ENCODE results near the gene KDM6A.
A peak's percentile ranks its signal among the peaks of the same experiment; 100 is the strongest.
"Not testable (repeated sequence)": the region's sequence is repeated elsewhere in the genome, so short reads cannot be mapped to it uniquely, and the experiment has no call there.

Gene KDM6A

DNA sequence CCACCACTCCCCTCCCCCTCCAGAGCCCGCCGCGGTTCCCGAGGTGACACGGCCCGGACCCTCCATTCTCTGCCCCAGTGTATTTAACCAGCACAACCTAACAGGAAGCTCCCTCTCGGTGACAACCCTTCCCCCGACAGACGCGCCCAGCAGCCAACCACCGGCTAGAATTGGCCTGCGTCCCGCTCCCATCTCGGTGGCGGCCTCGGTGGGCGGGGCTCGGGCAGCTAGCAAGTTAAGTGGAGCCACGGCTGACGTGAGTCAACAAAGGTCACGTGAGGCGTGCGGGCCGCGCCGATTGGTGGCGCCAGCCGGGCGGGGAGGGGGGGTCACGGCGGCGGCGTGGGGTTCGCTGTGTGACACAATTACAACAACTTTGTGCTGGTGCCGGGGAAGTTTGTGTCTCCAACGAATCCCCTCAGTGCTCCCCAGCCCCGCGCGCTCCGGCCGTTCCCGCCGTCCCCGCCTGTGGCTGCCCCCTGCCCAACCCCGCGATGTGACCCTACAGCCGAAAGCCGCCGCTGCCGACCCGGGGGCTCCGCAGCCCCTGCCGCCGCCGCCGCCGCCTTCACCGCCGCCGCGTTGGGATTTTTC is at the start of gene KDM6A:
Gene KDM6A, plus strand, starts transcription at position 368 of the 594 bp plus-strand sequence. CDS start 364 bp downstream, outside the sequence.
- DNase-seq (ENCODE audit: low spot score), result peak; percentile 95

DNA sequence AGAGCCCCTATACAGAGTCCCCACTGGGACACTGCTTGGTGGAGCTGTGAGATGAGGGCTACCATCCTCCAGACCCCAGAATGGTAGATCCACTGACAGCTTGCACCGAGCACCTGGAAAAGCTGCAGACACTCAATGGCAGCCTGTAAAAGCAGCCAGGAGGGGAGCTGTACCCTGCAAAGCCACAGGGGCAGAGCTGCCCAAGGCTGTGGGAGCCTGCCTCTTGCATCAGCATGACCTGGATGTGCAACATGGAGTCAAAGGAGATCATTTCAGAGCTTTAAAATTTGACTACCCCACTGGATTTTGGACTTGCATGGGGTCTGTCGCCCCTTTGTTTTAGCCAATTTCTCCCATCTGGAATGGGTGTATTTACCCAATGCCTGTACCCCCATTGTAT is 49.8 kb upstream of the KDM6A start:
- DNase-seq (ENCODE audit: low spot score), result not testable (repeated sequence)

DNA sequence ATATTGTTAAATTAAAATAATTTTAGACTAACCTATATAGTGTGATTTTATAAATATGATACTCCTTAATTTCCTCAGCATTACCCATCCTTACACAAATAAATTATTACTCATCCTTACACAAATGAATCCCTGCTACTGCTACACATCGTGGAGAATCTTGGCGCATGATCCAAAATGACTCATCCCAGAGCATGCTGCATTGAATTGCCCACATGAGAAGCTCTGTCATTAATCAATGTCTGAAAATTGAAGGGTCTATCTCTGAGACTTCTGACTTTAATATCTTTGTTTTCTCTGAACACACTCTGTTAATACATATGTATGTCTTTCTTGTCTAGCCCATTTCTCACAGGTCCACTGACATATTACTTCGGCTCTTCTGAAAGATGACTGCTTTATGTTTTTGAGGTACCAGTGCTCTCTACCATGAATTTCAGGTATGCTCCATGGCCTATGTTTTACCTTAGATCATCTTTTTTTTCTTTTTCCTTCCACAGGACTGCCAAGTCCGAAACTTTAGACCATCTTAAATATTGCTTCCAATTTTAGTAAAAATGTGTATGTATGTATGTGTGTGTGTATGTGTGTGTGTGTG is 44.9 kb upstream of the KDM6A start:
- peak; percentile 58 for DNase-seq (ENCODE audit: low spot score)

DNA sequence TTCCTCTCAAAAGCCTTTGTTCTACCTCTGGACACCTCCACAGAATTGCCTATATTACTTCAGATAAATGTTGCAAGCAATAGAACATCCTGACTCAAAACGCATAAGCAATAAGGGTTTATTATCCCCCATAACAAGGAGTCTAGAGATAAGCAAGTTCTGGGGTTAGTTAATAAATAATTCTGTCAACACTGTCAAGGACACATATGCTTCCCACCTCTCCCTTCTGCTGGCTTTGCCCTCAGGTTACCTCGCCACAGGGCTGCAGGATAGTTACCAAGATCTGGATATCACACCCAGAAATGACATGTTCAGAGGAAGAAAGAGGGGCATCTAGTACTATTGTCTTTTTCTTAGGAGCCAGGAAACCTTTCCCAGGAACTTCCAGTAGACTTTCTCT is 43.2 kb upstream of the KDM6A start:
- DNase-seq (ENCODE audit: low spot score), result no peak

DNA sequence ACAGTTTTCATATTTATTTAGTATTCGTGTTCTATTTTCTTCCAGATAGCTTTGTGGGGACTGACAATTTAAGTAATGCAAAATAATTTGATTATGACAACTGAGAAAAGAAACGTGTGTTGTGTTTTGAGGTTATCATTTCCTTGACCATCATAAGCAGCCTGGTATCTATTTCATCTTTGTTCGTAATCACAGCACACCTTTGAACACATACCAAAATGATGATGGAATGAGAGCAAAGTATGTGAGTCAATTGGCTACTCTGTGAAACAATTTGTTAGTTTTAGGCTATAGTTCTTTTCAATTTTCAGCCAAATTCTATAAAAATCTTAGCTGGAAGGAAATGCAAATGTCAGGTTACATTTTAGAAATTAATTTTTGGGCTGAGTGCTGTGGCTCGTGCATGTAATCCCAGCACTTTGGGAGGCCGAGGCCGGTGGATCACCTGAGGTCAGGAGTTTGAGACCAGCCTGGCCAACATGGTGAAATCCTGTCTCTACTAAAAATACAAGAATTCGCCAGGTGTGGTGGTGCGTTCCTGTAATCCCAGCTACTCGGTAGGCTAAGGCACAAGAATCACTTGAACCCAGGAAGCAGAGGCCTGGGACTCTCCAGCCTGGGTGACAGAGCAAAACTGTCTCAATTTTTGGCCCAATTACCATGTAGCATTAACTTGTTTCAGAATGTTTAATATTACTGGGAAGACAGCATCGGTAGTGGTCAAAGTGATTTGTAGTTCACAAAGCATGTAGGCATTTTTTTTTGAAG is 30.3 kb upstream of the KDM6A start:
- no peak for DNase-seq (ENCODE audit: low spot score)

DNA sequence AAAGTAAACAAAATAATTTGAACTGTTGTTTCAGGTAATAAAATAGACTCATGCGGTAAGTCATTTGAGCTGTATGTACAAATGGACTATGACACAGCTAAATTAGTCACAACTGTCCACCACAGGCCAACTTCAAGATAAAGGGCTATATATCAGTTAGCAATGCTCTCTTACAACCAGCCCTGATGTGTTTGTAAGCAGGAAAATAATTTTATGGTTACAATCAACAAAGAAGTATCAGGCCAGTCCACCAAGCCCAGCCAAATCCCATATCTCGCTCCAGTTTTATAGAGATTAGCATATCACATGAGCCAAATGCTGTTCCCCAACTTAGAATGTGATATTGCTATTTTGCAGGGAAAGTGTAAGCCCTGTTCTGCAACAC is 29.7 kb upstream of the KDM6A start:
- DNase-seq (ENCODE audit: low spot score), result no peak

DNA sequence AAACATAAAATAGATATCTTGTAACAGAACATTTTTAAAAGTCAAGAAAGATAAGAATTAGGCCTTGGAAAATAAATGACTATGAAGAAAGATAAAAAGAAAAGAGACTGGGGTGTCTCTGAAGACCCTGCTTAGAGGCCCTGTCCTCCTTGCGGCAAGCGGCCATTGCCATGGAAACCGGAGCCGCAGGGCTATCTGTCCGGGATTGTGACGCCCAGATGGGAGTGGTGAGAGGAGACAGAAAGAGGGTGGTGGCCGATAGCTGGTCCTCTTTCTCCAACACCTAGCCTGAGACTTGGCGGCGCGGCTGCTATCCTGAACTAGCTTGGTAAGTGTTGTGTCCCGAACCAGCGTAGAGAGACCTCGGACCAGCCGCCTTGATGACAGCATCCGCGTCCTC is 29.2 kb upstream of the KDM6A start, which contains the start of gene DUSP21:
Gene DUSP21, plus strand, starts transcription at position 269 of the 400 bp plus-strand sequence. Its CDS starts 112 bp downstream, at position 381.
- no peak for DNase-seq (ENCODE audit: low spot score)

DNA sequence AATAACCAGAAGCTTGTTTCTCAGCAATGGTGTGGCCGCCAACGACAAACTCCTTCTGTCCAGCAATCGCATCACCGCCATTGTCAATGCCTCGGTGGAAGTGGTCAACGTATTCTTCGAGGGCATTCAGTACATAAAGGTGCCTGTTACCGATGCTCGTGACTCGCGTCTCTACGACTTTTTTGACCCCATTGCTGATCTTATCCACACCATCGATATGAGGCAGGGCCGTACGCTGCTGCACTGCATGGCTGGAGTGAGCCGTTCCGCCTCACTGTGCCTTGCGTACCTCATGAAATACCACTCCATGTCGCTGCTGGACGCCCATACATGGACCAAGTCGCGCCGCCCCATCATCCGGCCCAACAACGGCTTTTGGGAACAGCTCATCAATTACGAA is 28.8 kb upstream of the KDM6A start:
- DNase-seq (ENCODE audit: low spot score), result no peak

DNA sequence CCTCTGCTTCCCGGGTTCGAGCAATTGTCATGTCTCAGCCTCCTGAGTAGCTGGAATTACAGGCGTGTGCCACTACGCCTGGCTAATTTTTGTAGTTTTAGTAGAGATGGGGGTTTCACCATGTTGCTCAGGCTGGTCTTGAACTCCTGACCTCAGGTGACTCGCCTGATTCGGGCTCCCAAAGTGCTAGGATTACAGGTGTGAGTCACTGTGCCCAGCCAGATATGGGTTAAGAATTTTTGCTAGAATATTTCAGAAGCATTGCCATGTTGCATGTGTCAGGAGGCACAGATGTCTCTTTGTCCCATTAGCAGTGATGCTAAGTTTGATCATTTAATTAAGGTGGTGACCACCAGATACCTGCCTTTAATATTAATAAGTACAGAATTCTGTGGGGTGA is 22.1 kb upstream of the KDM6A start:
- not testable (repeated sequence) for DNase-seq (ENCODE audit: low spot score)

DNA sequence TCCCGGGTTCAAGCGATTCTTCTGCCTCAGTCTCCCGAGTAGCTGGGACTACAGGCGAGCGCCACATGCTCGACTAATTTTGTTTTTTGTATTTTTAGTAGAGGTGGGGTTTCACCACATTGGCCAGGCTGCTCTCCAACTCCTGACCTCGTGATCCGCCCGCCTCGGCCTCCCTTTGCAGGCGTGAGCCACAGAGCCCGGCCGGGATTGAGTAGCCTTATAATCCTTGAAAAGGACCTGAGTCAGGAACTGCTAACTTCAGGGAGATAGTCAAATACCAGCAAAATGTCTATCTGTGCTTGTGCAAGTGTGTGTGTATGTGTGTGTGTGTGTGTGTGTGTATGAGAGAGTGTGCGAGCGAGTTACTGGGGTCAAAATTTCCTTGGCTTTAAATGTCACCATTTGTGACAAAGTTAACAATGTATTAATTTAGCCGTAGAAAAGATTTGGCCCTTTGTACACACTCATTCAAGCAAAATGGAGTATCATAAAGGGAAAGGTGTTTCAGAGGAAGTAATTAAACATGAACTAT is 1.8 kb upstream of the KDM6A start:
- no peak for DNase-seq (ENCODE audit: low spot score)

DNA sequence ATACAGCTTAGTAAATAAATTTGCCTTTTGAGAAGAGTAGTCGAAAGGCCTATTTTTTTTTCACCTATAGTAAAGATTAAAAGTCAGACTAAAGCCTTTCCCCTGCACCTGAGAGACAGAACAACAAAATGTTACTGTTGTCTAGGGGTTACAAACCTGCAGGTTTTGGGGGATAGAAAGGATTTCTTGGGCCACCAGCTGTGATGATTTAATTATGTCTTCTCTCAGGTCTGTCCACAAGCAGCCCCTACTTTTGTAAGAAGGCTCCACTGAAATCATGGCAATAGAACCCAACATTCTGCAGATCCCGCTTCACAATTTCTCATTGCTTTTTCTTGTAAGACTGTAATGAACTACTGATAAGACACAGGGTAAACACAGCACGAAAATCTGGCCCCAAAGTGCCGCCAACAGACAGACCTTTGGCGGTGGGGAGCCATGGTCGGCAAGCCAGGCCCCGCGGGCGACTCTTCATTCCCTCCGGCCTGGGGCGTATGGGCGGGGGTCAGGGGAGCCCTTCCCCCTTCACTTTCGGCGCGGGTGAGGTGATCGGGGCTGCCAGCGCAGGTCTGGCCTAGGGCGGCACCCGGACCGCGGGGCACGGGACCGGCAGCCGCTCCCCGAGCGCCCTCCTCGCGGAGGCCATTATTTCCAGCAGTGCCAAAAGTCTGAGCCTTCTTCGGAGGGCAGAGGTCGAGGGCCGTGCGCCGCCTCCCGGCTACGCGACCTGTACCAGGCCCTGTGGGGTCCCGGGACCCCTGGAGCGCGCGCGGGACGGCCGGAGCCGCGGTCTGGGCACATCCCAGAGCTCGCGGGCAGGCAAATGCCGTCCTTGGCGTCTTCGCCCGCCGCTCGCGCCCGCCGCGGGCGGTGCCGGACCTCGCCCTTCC is 812 bp upstream of the KDM6A start:
- DNase-seq (ENCODE audit: low spot score), result peak; percentile 6

DNA sequence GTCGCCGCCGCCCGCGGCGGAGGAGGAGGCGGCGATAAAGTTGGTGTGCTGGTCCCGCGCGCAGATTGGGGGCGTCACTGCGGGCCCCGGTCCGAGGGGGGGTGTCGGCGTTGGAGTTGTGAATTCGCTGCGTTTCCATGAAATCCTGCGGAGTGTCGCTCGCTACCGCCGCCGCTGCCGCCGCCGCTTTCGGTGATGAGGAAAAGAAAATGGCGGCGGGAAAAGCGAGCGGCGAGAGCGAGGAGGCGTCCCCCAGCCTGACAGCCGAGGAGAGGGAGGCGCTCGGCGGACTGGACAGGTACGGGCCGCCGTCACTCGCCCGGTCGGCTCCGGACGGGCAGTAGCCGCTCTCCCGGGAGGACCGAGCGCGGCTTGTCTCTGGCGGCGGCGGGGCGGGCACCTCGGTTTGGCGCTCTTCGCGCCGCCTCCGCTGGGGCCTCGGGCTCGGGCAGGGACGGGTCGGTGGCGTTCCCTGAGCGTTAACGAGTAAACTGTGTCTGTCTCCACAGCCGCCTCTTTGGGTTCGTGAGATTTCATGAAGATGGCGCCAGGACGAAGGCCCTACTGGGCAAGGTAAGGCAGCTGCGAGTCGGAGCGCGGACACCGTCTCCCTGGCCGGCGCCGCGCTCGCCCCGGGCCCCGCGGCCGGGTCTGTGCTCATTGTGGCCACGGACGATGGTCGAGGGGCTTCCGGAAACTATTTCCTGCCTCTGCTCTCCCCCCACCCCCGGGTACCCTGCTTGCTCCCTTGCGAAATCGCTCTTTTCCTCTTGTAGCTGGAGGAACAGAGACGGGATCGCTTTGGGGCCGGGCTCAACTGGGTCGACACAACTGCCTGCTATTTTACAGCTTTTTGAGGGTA is 658 bp downstream of the KDM6A start:
- DNase-seq (ENCODE audit: low spot score), result peak; percentile 10

DNA sequence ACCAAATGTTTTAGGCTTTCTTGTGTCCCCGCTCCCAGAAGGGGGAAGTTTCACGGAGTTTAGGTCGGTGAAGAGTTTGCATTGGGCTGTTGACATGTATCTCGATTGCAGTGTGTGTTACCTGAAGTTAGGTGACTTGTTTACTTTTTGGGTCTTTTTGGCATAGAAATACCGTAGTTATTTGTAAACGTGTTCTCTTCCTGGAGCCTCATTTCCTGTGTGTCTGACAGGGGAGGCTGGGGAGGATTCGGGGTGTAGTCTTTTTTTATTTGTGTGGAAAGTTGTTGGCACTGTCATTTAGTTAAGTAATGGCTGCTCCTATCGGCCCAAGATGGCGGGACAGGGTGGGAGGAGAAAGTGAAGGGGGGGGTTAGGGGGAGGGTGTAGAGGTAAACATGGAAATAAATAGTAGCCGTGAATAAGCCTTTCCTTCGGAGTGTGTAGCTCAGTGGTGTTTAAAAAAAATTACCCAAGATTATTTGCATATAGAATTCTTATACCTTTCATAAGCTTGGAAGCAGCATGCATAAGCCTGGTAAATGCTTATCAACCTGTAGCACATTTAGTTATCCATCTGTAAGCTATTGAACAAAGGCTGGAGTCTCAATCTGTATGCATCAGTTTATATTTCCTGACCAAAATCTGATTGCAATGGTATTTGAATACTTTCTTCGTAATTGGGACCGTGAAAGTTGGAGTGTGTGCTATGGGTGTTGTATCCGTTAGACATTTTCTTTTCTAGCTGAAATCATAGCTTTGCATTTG is 1.6 kb downstream of the KDM6A start:
- DNase-seq (ENCODE audit: low spot score), result peak; percentile 46

DNA sequence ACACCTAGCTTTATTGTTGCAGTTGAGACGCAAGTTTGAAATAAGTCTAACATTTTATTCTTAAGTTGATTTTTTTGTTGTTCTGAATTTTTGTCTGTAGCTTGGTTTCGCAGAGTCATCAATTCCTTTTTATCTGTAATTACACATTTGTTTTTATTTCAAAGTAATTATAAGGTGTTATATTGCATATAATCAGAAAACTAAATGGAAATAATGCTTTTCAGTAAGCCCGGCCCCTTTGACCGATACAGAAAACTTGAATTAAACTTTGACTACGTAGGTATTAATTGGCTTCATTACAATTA is 2.1 kb downstream of the KDM6A start:
- no peak for DNase-seq (ENCODE audit: low spot score)

DNA sequence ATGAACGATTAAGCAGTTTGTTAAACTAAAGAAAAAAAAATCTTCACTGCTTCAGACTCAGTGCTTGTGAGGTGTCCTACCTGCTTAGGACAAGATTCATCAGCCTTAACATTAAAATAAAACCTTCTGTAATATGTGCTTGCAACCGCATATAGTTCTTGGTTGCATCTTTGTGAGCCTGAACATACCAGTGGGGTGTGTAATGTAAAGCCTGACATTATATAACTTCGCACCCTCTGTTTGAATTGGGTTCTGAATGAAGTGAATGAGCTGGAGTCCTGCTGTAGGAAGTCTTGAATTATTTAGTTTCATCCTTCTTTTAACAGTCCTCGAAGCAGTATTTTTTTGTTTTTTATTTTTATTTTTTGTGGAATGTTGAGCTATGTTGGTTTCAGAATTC is 3.1 kb downstream of the KDM6A start:
- no peak for DNase-seq (ENCODE audit: low spot score)

DNA sequence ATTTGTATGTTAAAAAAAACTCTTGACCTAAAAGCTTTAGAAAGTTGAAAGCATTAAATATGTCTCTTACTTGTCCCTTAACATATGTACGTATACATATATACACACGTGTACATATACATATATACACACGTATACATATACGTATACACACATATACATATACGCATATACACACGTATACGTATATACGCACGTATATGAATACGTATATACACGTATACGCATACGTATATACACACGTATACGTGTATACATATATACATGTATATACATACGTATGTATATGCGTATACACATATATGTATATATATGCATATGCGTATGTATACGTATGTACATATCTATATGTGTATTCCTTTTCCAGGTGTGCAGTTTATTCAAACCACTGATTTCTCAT is 3.8 kb downstream of the KDM6A start:
- DNase-seq (ENCODE audit: low spot score), result no peak

DNA sequence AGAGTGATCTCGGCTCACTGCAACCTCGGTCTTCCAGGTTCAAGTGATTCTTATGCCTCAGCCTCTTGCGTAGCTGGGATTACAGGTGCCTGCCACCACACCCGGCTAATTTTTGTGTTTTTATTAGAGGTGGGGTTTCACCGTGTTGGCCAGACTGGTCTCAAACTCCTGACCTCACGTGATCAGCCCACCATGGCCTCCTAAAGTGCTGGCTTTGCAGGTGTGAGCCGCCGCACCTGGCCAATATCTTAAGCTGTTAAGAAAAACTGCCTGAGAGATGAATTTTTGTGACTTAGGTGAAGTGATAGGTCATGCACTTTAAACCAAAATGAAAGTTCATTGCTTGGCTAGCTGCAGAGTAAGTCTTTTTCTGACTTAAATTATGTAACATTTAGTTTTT is 5.8 kb downstream of the KDM6A start:
- DNase-seq (ENCODE audit: low spot score), result no peak

DNA sequence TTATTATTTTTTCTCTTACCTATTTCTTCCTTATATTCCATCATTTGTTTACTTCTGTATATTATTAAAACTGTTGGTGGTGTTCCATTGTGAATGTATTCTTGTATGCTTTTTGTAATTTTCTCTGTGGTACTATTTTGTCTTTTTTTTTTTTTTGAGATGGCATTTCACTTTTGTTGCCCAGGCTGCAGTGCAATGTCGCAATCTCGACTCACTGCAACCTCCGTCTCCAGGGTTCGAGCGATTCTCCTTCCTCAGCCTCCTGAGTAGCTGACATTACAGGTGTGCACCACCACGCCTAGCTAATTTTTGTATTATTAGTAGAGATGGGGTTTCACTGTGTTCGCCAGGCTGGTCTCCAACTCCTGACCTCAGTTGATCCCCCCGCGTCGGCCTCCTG is 8.6 kb downstream of the KDM6A start:
- no peak for DNase-seq (ENCODE audit: low spot score)

DNA sequence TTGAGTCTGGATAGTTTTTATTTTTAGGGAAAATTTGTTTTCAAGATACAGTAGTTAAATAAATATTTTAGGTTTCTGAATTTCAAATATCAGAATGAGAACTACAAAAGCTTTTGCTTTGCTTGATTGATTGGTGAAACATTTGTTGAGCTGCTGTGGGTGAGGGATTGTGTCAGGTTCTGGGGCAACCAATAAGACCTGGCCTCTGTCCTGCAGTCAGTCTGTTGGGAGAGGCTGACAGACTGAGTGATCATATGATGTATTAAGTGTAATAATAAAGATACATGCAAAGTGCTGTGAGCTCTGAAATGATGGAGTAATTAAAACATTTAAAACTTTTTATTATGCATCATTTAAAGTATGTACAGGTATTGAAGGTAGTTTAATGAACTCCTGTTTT is 9.6 kb downstream of the KDM6A start:
- no peak for DNase-seq (ENCODE audit: low spot score)

DNA sequence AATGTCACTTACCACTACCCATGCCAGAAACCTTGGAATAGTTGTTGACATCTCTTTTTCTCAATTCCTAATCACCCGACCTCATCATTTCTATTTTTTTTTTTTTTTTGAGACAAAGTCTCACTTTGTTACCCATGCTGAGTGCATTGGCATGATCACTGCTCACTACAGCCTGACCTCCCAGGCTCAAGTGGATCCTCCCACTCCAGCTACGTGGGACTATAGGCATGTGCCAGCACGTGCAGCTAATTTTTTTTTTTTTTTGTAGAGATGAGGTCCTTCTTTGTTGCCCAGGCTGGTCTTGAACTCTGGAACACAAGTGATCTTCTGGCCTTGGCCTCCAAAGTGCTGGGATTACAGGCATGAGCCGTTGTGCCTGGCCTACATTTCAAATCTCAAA is 12.0 kb downstream of the KDM6A start:
- no peak for DNase-seq (ENCODE audit: low spot score)

DNA sequence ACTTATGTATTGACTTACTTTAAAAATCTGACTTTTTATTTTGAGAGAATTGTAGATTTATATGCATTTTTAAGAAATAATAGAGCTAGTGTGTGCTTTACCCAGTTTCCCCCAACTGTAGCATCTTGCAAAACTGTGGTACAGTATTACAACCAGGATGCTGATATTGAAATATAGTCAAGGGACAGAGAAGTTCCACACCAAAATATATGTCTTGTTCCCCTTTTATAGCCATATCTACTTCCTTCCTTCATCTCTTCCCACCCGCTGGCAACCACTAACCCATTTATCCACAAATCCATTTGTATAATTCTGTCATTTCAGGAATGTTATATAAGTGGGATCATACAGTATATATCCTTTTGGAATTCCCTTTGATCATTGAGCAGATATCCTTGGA is 16.8 kb downstream of the KDM6A start:
- no peak for DNase-seq (ENCODE audit: low spot score)
